ENCODE measurements around the gene TRIM26. TPM values are rescaled to one million over a fixed set of nuclear protein-coding genes. Genes with fewer than 3 reads are reported as not detected.
"Not testable (repeated sequence)": the region's sequence is repeated elsewhere in the genome, so short reads cannot be mapped to it uniquely, and the experiment has no call there.

Gene TRIM26
- 8.4 TPM for total RNA-seq

GRCh38 chr6:30212865-30213666 lies at the start of gene TRIM26:
TSS of gene TRIM26 (minus strand) at chr6:30213406. CDS start at chr6:30199103, 14,303 bp downstream.
- peak within 1 kb of the TSS; percentile 93 for H3K27ac ChIP-seq (ENCODE audit: low read depth, low read length)
- peak within 1 kb of the TSS; percentile 95 to 97 (median 97) for H3K9ac ChIP-seq (ENCODE audit: low read depth in 1 of 3, low read length in 3 of 3)
- H3K9me3 ChIP-seq (ENCODE audit: control insufficient read depth in 3 of 3, low read length in 3 of 3): no peaks in the 10 kb centered on the region
- H3K36me3 ChIP-seq (ENCODE audit: control insufficient read depth in 3 of 3, insufficient read depth in 3 of 3, low read length in 3 of 3): no peaks in the 10 kb centered on the region
- peak within 1 kb of the TSS; percentile 95 to 99 (median 99) for H3K4me3 ChIP-seq (ENCODE audit: low read length in 3 of 3)
- peaks cover 18 to 27% (median 23%) of the 10 kb centered on the region in 3 donors for H3K4me1 ChIP-seq (ENCODE audit: control insufficient read depth in 3 of 3, insufficient read depth in 3 of 3, low read length in 3 of 3)
- H3K27me3 ChIP-seq (ENCODE audit: control insufficient read depth in 3 of 3, insufficient read depth in 3 of 3, low read length in 3 of 3): no peaks in the 10 kb centered on the region

GRCh38 chr6:30260036-30260504 lies 46.9 kb upstream of the TRIM26 start:
- Histone ChIP-seq H3K27me3 (ENCODE audit: control insufficient read depth in 3 of 3, insufficient read depth in 3 of 3, low read length in 3 of 3) (peaks cover 0 to 6% (median 4%) of the 10 kb centered on the region in 3 donors), H3K9me3 (ENCODE audit: control insufficient read depth in 3 of 3, low read length in 3 of 3) (no peaks in the 10 kb centered on the region), H3K9ac (ENCODE audit: low read depth in 1 of 3, low read length in 3 of 3) (peak overlapping the region; percentile 69 to 77 (median 74)), H3K27ac (ENCODE audit: low read depth, low read length) (no peak overlapping the region), H3K36me3 (ENCODE audit: control insufficient read depth in 3 of 3, insufficient read depth in 3 of 3, low read length in 3 of 3) (no peaks in the 10 kb centered on the region), H3K4me1 (ENCODE audit: control insufficient read depth in 3 of 3, insufficient read depth in 3 of 3, low read length in 3 of 3) (peaks cover 9 to 13% (median 9%) of the 10 kb centered on the region in 3 donors), H3K4me3 (ENCODE audit: low read length in 3 of 3) (peak overlapping the region; percentile 74 to 84 (median 81))

- Histone ChIP-seq H3K27me3 (ENCODE audit: control insufficient read depth in 3 of 3, insufficient read depth in 3 of 3, low read length in 3 of 3) (peaks cover 0 to 6% (median 4%) of the 10 kb centered on the region in 3 donors), H3K9me3 (ENCODE audit: control insufficient read depth in 3 of 3, low read length in 3 of 3) (no peaks in the 10 kb centered on the region), H3K36me3 (ENCODE audit: control insufficient read depth in 3 of 3, insufficient read depth in 3 of 3, low read length in 3 of 3) (no peaks in the 10 kb centered on the region), H3K27ac (ENCODE audit: low read depth, low read length) (peak overlapping the region; percentile 46), H3K9ac (ENCODE audit: low read depth in 1 of 3, low read length in 3 of 3) (peak overlapping the region; percentile 69 to 77 (median 74)), H3K4me3 (ENCODE audit: low read length in 3 of 3) (peak overlapping the region; percentile 74 to 84 (median 81)), H3K4me1 (ENCODE audit: control insufficient read depth in 3 of 3, insufficient read depth in 3 of 3, low read length in 3 of 3) (peaks cover 9 to 13% (median 9%) of the 10 kb centered on the region in 3 donors)
Measured at GRCh38 chr6:30259140-30260035, 46.2 kb upstream of the TRIM26 start.

- no peak overlapping the region for H3K9ac ChIP-seq (ENCODE audit: low read depth in 1 of 3, low read length in 3 of 3)
- no peak overlapping the region for H3K4me3 ChIP-seq (ENCODE audit: low read length in 3 of 3)
- peaks cover 9 to 13% (median 9%) of the 10 kb centered on the region in 3 donors for H3K4me1 ChIP-seq (ENCODE audit: control insufficient read depth in 3 of 3, insufficient read depth in 3 of 3, low read length in 3 of 3)
- no peak overlapping the region for H3K27ac ChIP-seq (ENCODE audit: low read depth, low read length)
- H3K36me3 ChIP-seq (ENCODE audit: control insufficient read depth in 3 of 3, insufficient read depth in 3 of 3, low read length in 3 of 3): no peaks in the 10 kb centered on the region
- H3K27me3 ChIP-seq (ENCODE audit: control insufficient read depth in 3 of 3, insufficient read depth in 3 of 3, low read length in 3 of 3): peaks cover 0 to 6% (median 4%) of the 10 kb centered on the region in 3 donors
- H3K9me3 ChIP-seq (ENCODE audit: control insufficient read depth in 3 of 3, low read length in 3 of 3): no peaks in the 10 kb centered on the region
Measured at GRCh38 chr6:30258204-30258603, 45.0 kb upstream of the TRIM26 start.

GRCh38 chr6:30252417-30252816 lies 39.2 kb upstream of the TRIM26 start:
- H3K4me1 ChIP-seq (ENCODE audit: control insufficient read depth in 3 of 3, insufficient read depth in 3 of 3, low read length in 3 of 3): not testable (repeated sequence)

GRCh38 chr6:30244560-30244959 lies 31.4 kb upstream of the TRIM26 start:
- Histone ChIP-seq H3K36me3 (ENCODE audit: control insufficient read depth in 3 of 3, insufficient read depth in 3 of 3, low read length in 3 of 3) (no peaks in the 10 kb centered on the region), H3K27me3 (ENCODE audit: control insufficient read depth in 3 of 3, insufficient read depth in 3 of 3, low read length in 3 of 3) (no peaks in the 10 kb centered on the region), H3K4me1 (ENCODE audit: control insufficient read depth in 3 of 3, insufficient read depth in 3 of 3, low read length in 3 of 3) (no peaks in the 10 kb centered on the region), H3K9ac (ENCODE audit: low read depth in 1 of 3, low read length in 3 of 3) (no peak overlapping the region), H3K4me3 (ENCODE audit: low read length in 3 of 3) (no peak overlapping the region), H3K9me3 (ENCODE audit: control insufficient read depth in 3 of 3, low read length in 3 of 3) (no peaks in the 10 kb centered on the region), H3K27ac (ENCODE audit: low read depth, low read length) (no peak overlapping the region)

More at GRCh38 chr6:30252417-30252816, 39.2 kb upstream of the TRIM26 start:
- H3K27me3 ChIP-seq (ENCODE audit: control insufficient read depth in 3 of 3, insufficient read depth in 3 of 3, low read length in 3 of 3); H3K4me3 ChIP-seq (ENCODE audit: low read length in 3 of 3); H3K36me3 ChIP-seq (ENCODE audit: control insufficient read depth in 3 of 3, insufficient read depth in 3 of 3, low read length in 3 of 3); H3K9ac ChIP-seq (ENCODE audit: low read depth in 1 of 3, low read length in 3 of 3); H3K9me3 ChIP-seq (ENCODE audit: control insufficient read depth in 3 of 3, low read length in 3 of 3); H3K27ac ChIP-seq (ENCODE audit: low read depth, low read length): not testable (repeated sequence)

- no peaks in the 10 kb centered on the region for H3K36me3 ChIP-seq (ENCODE audit: control insufficient read depth in 3 of 3, insufficient read depth in 3 of 3, low read length in 3 of 3)
- no peak overlapping the region for H3K27ac ChIP-seq (ENCODE audit: low read depth, low read length)
- H3K9ac ChIP-seq (ENCODE audit: low read depth in 1 of 3, low read length in 3 of 3): no peak overlapping the region
- no peaks in the 10 kb centered on the region for H3K4me1 ChIP-seq (ENCODE audit: control insufficient read depth in 3 of 3, insufficient read depth in 3 of 3, low read length in 3 of 3)
- no peaks in the 10 kb centered on the region for H3K9me3 ChIP-seq (ENCODE audit: control insufficient read depth in 3 of 3, low read length in 3 of 3)
- H3K4me3 ChIP-seq (ENCODE audit: low read length in 3 of 3): no peak overlapping the region
- H3K27me3 ChIP-seq (ENCODE audit: control insufficient read depth in 3 of 3, insufficient read depth in 3 of 3, low read length in 3 of 3): no peaks in the 10 kb centered on the region
Measured at GRCh38 chr6:30238178-30238795, 25.1 kb upstream of the TRIM26 start.

- Histone ChIP-seq H3K4me3 (ENCODE audit: low read length in 3 of 3) (no peak overlapping the region), H3K9me3 (ENCODE audit: control insufficient read depth in 3 of 3, low read length in 3 of 3) (no peaks in the 10 kb centered on the region), H3K36me3 (ENCODE audit: control insufficient read depth in 3 of 3, insufficient read depth in 3 of 3, low read length in 3 of 3) (no peaks in the 10 kb centered on the region), H3K27me3 (ENCODE audit: control insufficient read depth in 3 of 3, insufficient read depth in 3 of 3, low read length in 3 of 3) (no peaks in the 10 kb centered on the region), H3K27ac (ENCODE audit: low read depth, low read length) (no peak overlapping the region), H3K4me1 (ENCODE audit: control insufficient read depth in 3 of 3, insufficient read depth in 3 of 3, low read length in 3 of 3) (no peaks in the 10 kb centered on the region), H3K9ac (ENCODE audit: low read depth in 1 of 3, low read length in 3 of 3) (no peak overlapping the region)
Measured at GRCh38 chr6:30234356-30234755, 21.1 kb upstream of the TRIM26 start.

- Histone ChIP-seq H3K36me3 (ENCODE audit: control insufficient read depth in 3 of 3, insufficient read depth in 3 of 3, low read length in 3 of 3) (no peaks in the 10 kb centered on the region), H3K4me1 (ENCODE audit: control insufficient read depth in 3 of 3, insufficient read depth in 3 of 3, low read length in 3 of 3) (no peaks in the 10 kb centered on the region), H3K4me3 (ENCODE audit: low read length in 3 of 3) (no peak overlapping the region), H3K27ac (ENCODE audit: low read depth, low read length) (no peak overlapping the region), H3K9ac (ENCODE audit: low read depth in 1 of 3, low read length in 3 of 3) (no peak overlapping the region), H3K9me3 (ENCODE audit: control insufficient read depth in 3 of 3, low read length in 3 of 3) (no peaks in the 10 kb centered on the region), H3K27me3 (ENCODE audit: control insufficient read depth in 3 of 3, insufficient read depth in 3 of 3, low read length in 3 of 3) (no peaks in the 10 kb centered on the region)
Measured at GRCh38 chr6:30231067-30231466, 17.9 kb upstream of the TRIM26 start.
